Ishikawa (cell line): ENCODE measurements around the gene RFTN1.

Experiments used
- CEBPB ChIP-seq: IDR thresholded peaks from 2 replicates; pipeline ENCODE4 v1.6.1; 2012
- CREB1 ChIP-seq: IDR thresholded peaks from 2 replicates; pipeline ENCODE4 v1.6.1; 2012; ENCODE audit warnings: low read depth
- EGR1 ChIP-seq: IDR thresholded peaks from 2 replicates; pipeline ENCODE4 v1.6.1; 2012
- EP300 ChIP-seq: IDR thresholded peaks from 2 replicates; pipeline ENCODE4 v1.6.1; 2012; ENCODE audit warnings: borderline replicate concordance
- FOXM1 ChIP-seq: IDR thresholded peaks from 2 replicates; pipeline ENCODE4 v1.6.1; 2012; ENCODE audit warnings: low read depth, borderline replicate concordance
- MAX ChIP-seq: IDR thresholded peaks from 2 replicates; pipeline ENCODE4 v1.6.1; 2012
- NFIC ChIP-seq: IDR thresholded peaks from 2 replicates; pipeline ENCODE4 v1.6.1; 2012
- RAD21 ChIP-seq: IDR thresholded peaks from 2 replicates; pipeline ENCODE4 v1.6.1; 2012; ENCODE audit warnings: low read depth
- TAF1 ChIP-seq: IDR thresholded peaks from 2 replicates; pipeline ENCODE4 v1.6.1; 2012; ENCODE audit warnings: low read depth, mild to moderate bottlenecking
- TCF12 ChIP-seq: IDR thresholded peaks from 2 replicates; pipeline ENCODE4 v1.6.1; 2012; ENCODE audit warnings: low read depth
- TEAD4 ChIP-seq: IDR thresholded peaks from 2 replicates; pipeline ENCODE4 v1.6.1; 2012
- USF1 ChIP-seq: IDR thresholded peaks from 2 replicates; pipeline ENCODE4 v1.6.1; 2012
- YY1 ChIP-seq: IDR thresholded peaks from 2 replicates; pipeline ENCODE4 v1.6.1; 2012; ENCODE audit warnings: low read depth
- ZBTB7A ChIP-seq: IDR thresholded peaks from 2 replicates; pipeline ENCODE4 v1.6.1; 2012; ENCODE audit warnings: low read depth
- TF ChIP-seq, protein P1 (sequence below): IDR thresholded peaks from 2 replicates; pipeline ENCODE4 v1.6.1; 2012; ENCODE audit warnings: low read depth, mild to moderate bottlenecking

RFTN1 gene

DNA sequence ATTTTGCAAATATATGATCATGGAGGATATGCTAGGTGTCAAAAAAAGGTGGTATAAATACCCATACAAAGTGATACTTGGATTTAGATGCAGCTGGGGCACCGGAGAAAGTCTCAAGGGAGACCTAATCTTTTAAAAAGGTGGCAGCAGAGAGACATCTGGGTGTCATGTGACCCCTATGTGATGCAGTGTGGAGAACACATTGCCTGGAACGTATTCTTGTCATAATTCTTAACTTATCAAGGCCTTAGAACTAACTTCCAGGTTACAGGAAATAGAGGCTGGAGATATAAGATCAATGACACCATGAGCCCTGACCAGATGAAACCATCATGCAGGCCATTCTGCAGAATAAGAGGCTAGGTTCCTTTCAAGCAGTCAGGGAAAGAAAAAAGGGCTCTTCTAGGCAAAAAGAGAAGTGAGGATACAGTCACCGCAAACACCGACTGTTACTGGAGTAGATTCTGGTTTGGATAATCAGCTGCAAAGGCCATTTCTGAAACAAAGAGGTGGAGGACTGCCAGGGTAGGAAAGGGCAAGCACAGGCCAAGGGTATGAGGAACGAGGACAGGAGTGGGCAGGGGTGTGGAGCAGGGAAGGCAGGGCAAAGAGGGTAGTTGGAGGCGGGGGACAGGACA lies 147.9 kb downstream of the RFTN1 start:
- TF ChIP-seq NFIC (no peak), MAX (no peak), EGR1 (no peak), TAF1 (no peak)

- TF ChIP-seq CREB1 (no peak), TAF1 (no peak), TCF12 (no peak), EGR1 (no peak), RAD21 (no peak), NFIC (no peak), ZBTB7A (no peak), EP300 (no peak), TEAD4 (no peak), USF1 (no peak), MAX (no peak), FOXM1 (no peak)
- TF ChIP-seq, protein P1, sequence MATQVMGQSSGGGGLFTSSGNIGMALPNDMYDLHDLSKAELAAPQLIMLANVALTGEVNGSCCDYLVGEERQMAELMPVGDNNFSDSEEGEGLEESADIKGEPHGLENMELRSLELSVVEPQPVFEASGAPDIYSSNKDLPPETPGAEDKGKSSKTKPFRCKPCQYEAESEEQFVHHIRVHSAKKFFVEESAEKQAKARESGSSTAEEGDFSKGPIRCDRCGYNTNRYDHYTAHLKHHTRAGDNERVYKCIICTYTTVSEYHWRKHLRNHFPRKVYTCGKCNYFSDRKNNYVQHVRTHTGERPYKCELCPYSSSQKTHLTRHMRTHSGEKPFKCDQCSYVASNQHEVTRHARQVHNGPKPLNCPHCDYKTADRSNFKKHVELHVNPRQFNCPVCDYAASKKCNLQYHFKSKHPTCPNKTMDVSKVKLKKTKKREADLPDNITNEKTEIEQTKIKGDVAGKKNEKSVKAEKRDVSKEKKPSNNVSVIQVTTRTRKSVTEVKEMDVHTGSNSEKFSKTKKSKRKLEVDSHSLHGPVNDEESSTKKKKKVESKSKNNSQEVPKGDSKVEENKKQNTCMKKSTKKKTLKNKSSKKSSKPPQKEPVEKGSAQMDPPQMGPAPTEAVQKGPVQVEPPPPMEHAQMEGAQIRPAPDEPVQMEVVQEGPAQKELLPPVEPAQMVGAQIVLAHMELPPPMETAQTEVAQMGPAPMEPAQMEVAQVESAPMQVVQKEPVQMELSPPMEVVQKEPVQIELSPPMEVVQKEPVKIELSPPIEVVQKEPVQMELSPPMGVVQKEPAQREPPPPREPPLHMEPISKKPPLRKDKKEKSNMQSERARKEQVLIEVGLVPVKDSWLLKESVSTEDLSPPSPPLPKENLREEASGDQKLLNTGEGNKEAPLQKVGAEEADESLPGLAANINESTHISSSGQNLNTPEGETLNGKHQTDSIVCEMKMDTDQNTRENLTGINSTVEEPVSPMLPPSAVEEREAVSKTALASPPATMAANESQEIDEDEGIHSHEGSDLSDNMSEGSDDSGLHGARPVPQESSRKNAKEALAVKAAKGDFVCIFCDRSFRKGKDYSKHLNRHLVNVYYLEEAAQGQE, result no peak
Observed at GRCh38 chr3:16364963-16365362, 148.5 kb downstream of the RFTN1 start.

- TF ChIP-seq TCF12 (no peak), YY1 (no peak), EGR1 (no peak)
Observed at GRCh38 chr3:16364323-16364722, 149.2 kb downstream of the RFTN1 start.

DNA sequence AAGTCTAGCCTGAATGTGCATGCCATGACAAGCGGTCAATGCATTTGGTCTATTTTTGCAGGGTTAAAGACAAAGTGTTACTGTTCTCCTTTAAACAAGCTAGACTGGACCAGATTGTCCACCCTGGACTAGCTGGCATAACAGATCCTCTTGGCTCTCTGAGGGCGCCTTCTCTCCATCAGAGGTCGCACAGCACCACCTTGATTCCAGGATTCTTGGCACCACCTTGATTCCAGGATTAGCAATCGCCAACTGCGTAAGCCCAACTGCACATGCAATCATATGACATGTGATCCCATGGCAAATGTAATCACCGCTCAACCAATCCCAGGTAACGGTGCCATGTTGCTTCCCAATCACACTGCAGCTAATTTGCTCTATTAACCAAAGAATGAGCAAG lies 149.9 kb downstream of the RFTN1 start:
- TF ChIP-seq EP300 (no peak), FOXM1 (no peak), RAD21 (no peak), TEAD4 (no peak), YY1 (no peak), NFIC (no peak), EGR1 (no peak), CREB1 (no peak), TAF1 (no peak), USF1 (no peak)

GRCh38 chr3:16362770-16363169 lies 150.7 kb downstream of the RFTN1 start:
- no peak for TF ChIP-seq EP300
- TF ChIP-seq ZBTB7A, result no peak
- no peak for TF ChIP-seq FOXM1
- TF ChIP-seq TCF12, result no peak
- no peak for TF ChIP-seq TEAD4
- no peak for TF ChIP-seq TAF1
- no peak for TF ChIP-seq MAX
- no peak for TF ChIP-seq USF1
- no peak for TF ChIP-seq CEBPB
- TF ChIP-seq RAD21, result no peak
- no peak for TF ChIP-seq EGR1

- TF ChIP-seq TAF1, result no peak
- no peak for TF ChIP-seq TEAD4
- no peak for TF ChIP-seq CREB1
- TF ChIP-seq USF1, result no peak
- no peak for TF ChIP-seq ZBTB7A
- TF ChIP-seq EP300, result no peak
- no peak for TF ChIP-seq MAX
- no peak for TF ChIP-seq RAD21
- TF ChIP-seq FOXM1, result no peak
- TF ChIP-seq NFIC, result no peak
- no peak for TF ChIP-seq YY1
- TF ChIP-seq, protein P1, result no peak
- no peak for TF ChIP-seq CEBPB
Observed at GRCh38 chr3:16361087-16361486, 152.4 kb downstream of the RFTN1 start.
